Lower leg skin (tissue), 3 donors: ENCODE measurements around the gene NCEH1.
"Not testable (repeated sequence)": the region's sequence is repeated elsewhere in the genome, so short reads cannot be mapped to it uniquely, and the experiment has no call there.

Experiments used
- CTCF ChIP-seq, 3 donors: fragments of 450-650 bp; IDR thresholded peaks; one replicate each; pipeline ENCODE4 v1.5.1; 2016; ENCODE audit warnings: antibody characterized with exemption in 3 of 3, mild to moderate bottlenecking in 3 of 3, moderate library complexity in 2 of 3
- POLR2A ChIP-seq, 2 donors: fragments of 450-650 bp; IDR thresholded peaks; one replicate each; pipeline ENCODE4 v1.6.1; 2016 to 2017; ENCODE audit warnings: antibody characterized with exemption in 2 of 2, mild to moderate bottlenecking in 1 of 2, moderate library complexity in 1 of 2

GRCh38 chr3:172594900-172595663 is 115.8 kb downstream of the NCEH1 start:
- TF ChIP-seq CTCF, POLR2A (IDR thresholded peaks at IDR 0.05): not testable (repeated sequence)
